Effector memory CD8-positive, alpha-beta T cell (primary cell): ENCODE results near the gene GPR107.
"Not testable (repeated sequence)": the region's sequence is repeated elsewhere in the genome, so short reads cannot be mapped to it uniquely, and the experiment has no call there.

ENCODE experiments used
- ATAC-seq: fragments of 150-1000 bp; cut with Tn5 transposase; replicated peaks from 2 replicates; pipeline ENCODE4 v1.10.0; 2021; ENCODE audit warnings: mild to moderate bottlenecking, moderate library complexity
- DNase-seq, 3 experiments: peaks; one replicate each; pipeline ENCODE4 v3.0.0; 2021
- H3K27ac Mint-ChIP-seq, 2 donors: one replicate each; pipeline ENCODE4 v1.8.0; 2022; ENCODE audit warnings: mild to moderate bottlenecking in 2 of 2, mixed read lengths in 2 of 2, moderate library complexity in 2 of 2
- H3K27me3 Mint-ChIP-seq, 2 donors: one replicate each; pipeline ENCODE4 v1.8.0; 2022; ENCODE audit warnings: mixed read lengths in 2 of 2
- H3K36me3 Mint-ChIP-seq: one replicate; pipeline ENCODE4 v1.8.0; 2022; ENCODE audit warnings: mild to moderate bottlenecking, moderate library complexity, mixed read lengths; ENCODE audit not compliant: insufficient read depth
- H3K4me1 Mint-ChIP-seq, 2 donors: one replicate each; pipeline ENCODE4 v1.8.0; 2022; ENCODE audit warnings: low read depth in 2 of 2, mixed read lengths in 2 of 2
- H3K4me3 Mint-ChIP-seq, 2 donors: one replicate each; pipeline ENCODE4 v1.8.0; 2022; ENCODE audit warnings: mild to moderate bottlenecking in 2 of 2, mixed read lengths in 2 of 2, moderate library complexity in 2 of 2
- H3K9me3 Mint-ChIP-seq, 2 donors: one replicate each; pipeline ENCODE4 v1.8.0; 2022; ENCODE audit warnings: mixed read lengths in 2 of 2

GPR107 gene

DNA sequence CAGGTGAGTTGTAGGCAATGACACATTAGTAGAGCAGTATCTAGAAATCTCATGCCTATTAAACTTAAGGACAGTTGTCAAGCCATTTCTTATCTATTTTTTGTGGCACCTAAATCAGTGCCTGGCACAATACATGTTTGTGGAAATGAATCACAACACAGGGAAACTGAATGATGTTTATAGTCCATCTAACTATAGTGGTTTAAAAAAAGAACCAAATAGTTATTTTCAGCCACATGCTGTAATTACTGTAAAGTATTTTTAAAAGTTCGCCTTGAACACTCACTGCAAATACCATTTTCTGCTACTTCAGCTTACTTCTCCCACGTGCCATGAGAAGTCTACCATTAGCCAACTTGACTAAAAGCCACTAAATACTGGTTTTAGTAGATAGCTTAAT lies 32.6 kb upstream of the GPR107 start:
- peak overlapping the region; percentile 87 to 96 for H3K27ac Mint-ChIP-seq
- H3K4me3 Mint-ChIP-seq: peak overlapping the region in 1 of 2 donors; percentile 52
- DNase-seq: no peak
- H3K9me3 Mint-ChIP-seq: no peaks in the 10 kb centered on the region
- no peaks in the 10 kb centered on the region for H3K27me3 Mint-ChIP-seq
- peaks cover 58 to 73% of the 10 kb centered on the region in 2 donors for H3K4me1 Mint-ChIP-seq
- H3K36me3 Mint-ChIP-seq: peaks cover 58% of the 10 kb centered on the region
- ATAC-seq: no peak

DNA sequence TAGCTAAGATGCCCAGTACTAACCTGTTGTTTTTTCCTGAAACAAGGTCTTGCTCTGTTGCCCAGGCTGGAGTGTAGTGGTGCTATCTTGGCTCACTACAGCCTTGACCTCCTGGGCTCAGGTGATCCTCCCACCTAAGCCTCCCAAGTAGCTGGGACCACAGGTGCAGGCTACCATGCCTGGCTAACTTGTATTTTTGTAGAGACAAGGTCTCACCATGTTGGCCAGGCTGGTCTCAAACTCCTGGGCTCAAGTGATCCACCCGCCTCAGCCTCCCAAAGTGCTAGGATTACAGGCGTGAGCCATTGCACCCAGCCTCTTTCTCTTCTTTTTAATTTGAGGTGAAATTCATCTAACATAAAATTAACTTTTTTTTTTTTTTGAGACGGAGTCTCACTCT lies 31.9 kb upstream of the GPR107 start:
- not testable (repeated sequence) for DNase-seq, H3K27me3 Mint-ChIP-seq, H3K9me3 Mint-ChIP-seq, ATAC-seq
- H3K4me1 Mint-ChIP-seq: peaks cover 57 to 75% of the 10 kb centered on the region in 2 donors
- H3K4me3 Mint-ChIP-seq: peak overlapping the region; percentile 52 to 69
- peak overlapping the region; percentile 87 to 96 for H3K27ac Mint-ChIP-seq
- peaks cover 58% of the 10 kb centered on the region for H3K36me3 Mint-ChIP-seq

DNA sequence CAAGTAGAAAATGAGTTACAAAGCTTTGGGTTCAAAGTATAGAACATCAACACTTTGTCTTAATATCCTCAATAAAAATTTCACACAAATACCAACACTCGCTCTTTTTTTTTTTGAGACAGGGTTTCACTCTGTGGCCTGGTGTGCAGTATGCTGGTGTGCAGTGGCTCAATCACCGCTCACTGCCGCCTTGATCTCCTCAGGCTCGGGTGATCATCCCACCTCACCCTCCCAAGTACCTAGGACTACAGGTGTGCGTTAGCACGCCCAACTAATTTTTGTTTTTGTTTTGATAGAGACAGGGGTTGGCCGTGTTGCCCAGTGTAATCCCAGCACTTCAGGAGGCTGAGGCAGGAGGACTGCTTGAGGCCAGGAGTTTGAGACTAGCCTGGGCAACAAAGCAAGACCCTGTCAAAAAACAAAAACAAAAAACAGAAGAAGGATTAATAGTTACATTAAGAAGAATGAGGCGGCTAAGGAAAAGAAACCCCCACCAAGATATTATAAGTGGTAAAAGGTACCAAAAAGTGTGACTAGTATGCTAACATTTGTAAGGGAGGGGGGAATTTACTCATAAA lies 31.1 kb upstream of the GPR107 start:
- ATAC-seq (peak; percentile 16), DNase-seq (no peak)
- Mint-ChIP-seq H3K36me3 (peaks cover 59% of the 10 kb centered on the region), H3K27me3 (no peaks in the 10 kb centered on the region), H3K9me3 (no peaks in the 10 kb centered on the region), H3K4me3 (peak overlapping the region; percentile 52 to 69), H3K27ac (peak overlapping the region; percentile 87 to 96), H3K4me1 (peaks cover 56 to 74% of the 10 kb centered on the region in 2 donors)

DNA sequence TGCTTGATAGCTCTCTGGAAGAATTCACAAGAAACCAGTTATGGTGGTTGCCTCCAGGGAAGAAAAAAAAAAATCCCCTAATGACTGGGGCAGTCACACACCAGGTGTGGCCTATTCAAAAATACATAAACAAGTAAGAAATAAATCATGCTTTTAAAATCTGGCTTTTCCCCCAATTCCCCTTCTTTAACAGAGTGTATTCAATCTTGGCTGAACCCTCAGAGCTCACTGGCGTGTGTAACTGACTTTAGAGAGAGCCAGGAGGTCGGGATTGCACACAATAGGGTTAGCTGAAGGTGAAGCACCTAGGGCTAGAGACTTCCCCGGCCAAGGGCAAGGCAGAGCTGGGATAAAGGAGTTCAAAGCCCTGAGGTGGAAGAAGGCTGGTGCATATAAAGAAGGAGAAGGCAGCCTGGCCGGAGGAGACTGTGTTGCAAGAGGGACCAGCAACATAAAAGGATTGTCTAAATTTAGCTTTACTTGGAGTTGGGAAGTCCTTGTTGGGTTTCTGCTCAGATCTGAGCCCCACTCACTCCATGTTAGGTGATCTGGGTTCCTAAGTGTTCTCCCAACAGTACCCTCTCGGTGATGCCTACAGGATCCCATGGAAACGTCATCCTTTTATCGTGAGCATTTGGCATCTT lies 30.4 kb upstream of the GPR107 start:
- Mint-ChIP-seq H3K4me3 (peak overlapping the region; percentile 52 to 69), H3K9me3 (no peaks in the 10 kb centered on the region), H3K27ac (peak overlapping the region; percentile 87 to 96), H3K27me3 (no peaks in the 10 kb centered on the region), H3K4me1 (peaks cover 59 to 81% of the 10 kb centered on the region in 2 donors), H3K36me3 (peaks cover 59% of the 10 kb centered on the region)
- DNase-seq: no peak
- ATAC-seq: peak; percentile 65

DNA sequence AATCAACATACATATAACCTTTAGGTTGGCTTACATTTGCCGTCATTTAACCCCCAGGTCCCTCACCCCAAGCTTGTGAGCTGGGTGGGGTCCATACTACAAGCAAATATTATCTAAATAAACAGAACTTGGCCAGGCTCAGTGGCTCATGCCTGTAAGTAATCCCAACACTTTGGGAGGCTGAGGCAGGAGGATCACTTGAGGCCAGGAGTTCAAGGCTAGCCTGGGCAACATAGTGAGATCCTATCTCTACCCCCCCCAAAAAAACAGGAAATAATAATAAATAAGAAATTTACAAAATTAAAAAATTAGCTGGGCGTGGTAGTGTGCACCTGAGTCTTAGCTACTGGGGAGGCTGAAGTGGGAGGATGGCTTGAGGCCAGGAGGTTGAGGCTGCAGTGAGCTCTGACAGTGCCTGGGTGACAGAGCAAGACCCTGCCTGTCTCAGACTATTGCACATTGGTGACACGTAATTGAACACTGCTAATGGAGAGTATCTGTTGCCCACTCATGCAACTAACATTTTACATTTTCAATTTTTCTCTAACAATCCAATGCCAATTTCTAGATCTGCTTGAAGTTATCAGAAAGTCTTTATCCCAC lies 29.6 kb upstream of the GPR107 start:
- H3K4me1 Mint-ChIP-seq: peaks cover 65 to 87% of the 10 kb centered on the region in 2 donors
- H3K27me3 Mint-ChIP-seq: no peaks in the 10 kb centered on the region
- peak overlapping the region; percentile 87 to 96 for H3K27ac Mint-ChIP-seq
- H3K9me3 Mint-ChIP-seq: no peaks in the 10 kb centered on the region
- H3K4me3 Mint-ChIP-seq: peak overlapping the region; percentile 52 to 69
- H3K36me3 Mint-ChIP-seq: peaks cover 59% of the 10 kb centered on the region
- no peak for ATAC-seq
- no peak for DNase-seq

DNA sequence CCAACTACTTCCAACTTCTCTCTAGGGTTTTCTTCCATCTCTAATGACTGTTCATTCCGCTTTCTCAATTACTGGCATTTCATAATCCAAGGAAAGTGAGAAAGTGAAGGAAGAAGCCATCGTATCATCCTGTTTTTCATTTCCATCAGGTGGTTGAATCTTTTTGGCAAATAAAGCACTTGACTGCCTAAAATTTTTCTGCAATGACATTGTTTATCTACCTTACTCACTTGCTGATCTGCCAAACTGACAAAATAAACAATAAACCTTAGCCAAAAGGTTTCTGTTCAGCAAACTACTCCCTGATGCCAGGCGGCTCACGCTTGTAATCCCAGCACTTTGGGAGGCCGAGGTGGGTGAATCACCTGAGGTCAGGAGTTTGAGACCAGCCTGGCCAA lies 29.1 kb upstream of the GPR107 start:
- peak overlapping the region; percentile 96 to 99 for H3K27ac Mint-ChIP-seq
- peaks cover 60% of the 10 kb centered on the region for H3K36me3 Mint-ChIP-seq
- H3K4me1 Mint-ChIP-seq: peaks cover 67 to 87% of the 10 kb centered on the region in 2 donors
- H3K27me3 Mint-ChIP-seq: no peaks in the 10 kb centered on the region
- ATAC-seq (no peak), DNase-seq (no peak)
- no peaks in the 10 kb centered on the region for H3K9me3 Mint-ChIP-seq
- H3K4me3 Mint-ChIP-seq: peak overlapping the region in 1 of 2 donors; percentile 12

DNA sequence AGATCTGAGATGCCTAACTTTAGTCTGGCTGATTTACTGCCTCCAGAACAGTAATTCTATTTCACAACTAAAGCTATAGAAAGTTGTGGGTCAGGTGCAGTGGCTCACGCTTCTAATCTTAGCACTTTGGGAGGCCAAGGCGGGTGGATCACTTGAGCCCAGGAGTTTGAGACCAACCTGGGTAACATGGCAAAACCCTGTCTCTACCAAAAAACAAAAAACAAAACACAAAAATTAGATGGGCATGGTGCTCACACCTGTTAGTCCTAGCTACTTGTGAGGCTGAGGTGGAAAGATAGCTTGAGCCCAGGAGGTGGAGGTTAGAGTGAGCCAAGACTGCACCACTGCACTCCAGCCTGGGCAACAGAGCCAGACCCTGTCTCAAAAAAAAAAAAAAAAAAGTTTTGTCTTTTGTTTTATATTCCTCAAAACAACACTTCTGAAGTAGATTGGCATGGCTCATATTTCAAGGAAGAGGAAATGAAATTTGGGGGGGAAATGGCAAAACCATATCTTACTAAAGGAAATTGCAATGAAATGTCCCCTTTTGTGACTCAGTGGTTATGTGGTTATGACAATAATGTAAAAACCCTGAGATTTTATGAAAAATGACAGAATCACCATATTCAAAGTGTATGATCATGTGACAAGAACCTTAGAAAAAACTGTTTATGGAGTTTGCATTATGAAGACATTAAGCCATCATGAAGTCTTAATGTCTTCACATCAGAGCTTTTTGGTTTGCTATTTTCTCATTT lies 26.9 kb upstream of the GPR107 start:
- ATAC-seq (no peak), DNase-seq (no peak)
- peaks cover 78 to 85% of the 10 kb centered on the region in 2 donors for H3K4me1 Mint-ChIP-seq
- H3K9me3 Mint-ChIP-seq: no peaks in the 10 kb centered on the region
- H3K27ac Mint-ChIP-seq: peak overlapping the region; percentile 96 to 99
- peaks cover 75% of the 10 kb centered on the region for H3K36me3 Mint-ChIP-seq
- H3K4me3 Mint-ChIP-seq: peak overlapping the region; percentile 61 to 68
- no peaks in the 10 kb centered on the region for H3K27me3 Mint-ChIP-seq

DNA sequence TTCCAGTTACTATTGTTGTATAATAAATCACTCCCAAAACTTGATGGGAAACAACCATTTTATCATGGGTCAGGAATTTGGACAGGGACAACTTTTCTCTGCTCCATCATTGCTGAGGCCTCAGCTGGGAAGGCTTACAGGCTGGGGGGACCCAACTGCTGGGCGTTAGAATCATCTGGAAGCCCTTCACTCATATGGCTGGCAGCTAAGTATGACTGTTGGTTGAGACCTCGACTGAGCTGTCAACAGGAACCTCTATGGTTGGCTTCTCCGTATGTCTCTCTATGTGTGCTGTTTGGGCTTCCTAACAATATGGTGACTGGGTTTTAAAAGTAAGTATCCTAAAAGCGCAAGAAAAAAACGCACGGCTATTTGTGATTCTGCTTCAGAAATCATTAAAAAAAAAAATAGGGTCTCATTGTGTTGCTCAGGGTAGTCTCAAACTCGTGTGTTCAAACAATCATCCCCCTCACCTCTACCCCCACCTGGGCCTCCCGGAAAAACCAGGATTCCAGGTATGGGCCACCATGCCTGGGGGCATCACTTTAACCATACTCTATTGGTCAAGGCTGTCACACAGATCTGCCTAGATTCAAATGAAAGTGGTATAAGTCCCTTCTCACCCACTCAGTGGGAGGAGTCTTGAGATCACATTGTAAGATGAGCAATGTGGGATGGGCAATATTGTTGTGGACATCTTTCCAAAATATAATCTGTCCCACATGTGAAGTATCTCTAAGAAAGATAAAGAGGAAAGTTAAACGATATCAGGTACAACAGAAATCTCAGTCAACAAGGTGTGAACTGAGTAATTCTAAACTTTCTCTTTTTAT lies 26.0 kb upstream of the GPR107 start:
- Mint-ChIP-seq H3K27ac (peak overlapping the region; percentile 99 to 100), H3K4me3 (peak overlapping the region; percentile 72 to 99), H3K36me3 (peaks cover 75% of the 10 kb centered on the region), H3K9me3 (no peaks in the 10 kb centered on the region), H3K4me1 (peaks cover 81 to 91% of the 10 kb centered on the region in 2 donors), H3K27me3 (no peaks in the 10 kb centered on the region)
- ATAC-seq: no peak
- no peak for DNase-seq

DNA sequence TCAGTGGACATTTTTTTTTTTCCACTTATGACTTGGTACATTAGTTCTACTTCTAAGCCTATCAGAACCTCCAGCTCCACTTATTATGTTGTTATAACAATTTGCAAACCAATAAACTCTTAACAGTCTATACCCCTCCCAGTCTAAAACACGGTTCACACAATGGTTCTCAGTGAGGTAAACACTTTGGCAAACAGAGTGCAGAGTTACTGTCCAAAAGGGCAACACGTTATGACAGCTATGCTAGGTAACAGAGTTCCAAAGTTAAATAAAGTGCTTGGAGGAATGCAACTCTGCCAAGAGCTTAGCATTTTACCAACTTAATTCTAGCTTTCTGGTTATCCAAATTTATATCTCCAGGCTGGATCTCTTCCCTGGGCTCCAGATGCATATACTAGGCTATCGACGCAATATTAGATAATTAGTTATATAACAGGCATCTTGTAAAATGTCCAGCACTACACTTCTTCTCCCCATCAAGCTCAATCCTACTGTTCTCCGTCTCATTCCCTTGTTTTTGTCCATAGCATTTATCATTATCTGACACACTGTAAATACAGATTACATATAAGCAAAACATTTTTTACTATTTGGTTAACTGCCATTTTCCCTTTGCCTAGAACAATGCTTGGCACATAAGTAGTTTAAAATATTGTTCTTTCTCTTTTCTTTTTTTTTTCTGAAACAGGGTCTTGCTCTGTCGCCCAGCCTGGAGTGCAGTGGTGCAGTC lies 25.0 kb upstream of the GPR107 start:
- no peaks in the 10 kb centered on the region for H3K9me3 Mint-ChIP-seq
- no peaks in the 10 kb centered on the region for H3K27me3 Mint-ChIP-seq
- H3K27ac Mint-ChIP-seq: peak overlapping the region; percentile 99 to 100
- peak overlapping the region; percentile 72 to 99 for H3K4me3 Mint-ChIP-seq
- H3K36me3 Mint-ChIP-seq: peaks cover 79% of the 10 kb centered on the region
- ATAC-seq (peak; percentile 44), DNase-seq (no peak)
- peaks cover 80 to 90% of the 10 kb centered on the region in 2 donors for H3K4me1 Mint-ChIP-seq

DNA sequence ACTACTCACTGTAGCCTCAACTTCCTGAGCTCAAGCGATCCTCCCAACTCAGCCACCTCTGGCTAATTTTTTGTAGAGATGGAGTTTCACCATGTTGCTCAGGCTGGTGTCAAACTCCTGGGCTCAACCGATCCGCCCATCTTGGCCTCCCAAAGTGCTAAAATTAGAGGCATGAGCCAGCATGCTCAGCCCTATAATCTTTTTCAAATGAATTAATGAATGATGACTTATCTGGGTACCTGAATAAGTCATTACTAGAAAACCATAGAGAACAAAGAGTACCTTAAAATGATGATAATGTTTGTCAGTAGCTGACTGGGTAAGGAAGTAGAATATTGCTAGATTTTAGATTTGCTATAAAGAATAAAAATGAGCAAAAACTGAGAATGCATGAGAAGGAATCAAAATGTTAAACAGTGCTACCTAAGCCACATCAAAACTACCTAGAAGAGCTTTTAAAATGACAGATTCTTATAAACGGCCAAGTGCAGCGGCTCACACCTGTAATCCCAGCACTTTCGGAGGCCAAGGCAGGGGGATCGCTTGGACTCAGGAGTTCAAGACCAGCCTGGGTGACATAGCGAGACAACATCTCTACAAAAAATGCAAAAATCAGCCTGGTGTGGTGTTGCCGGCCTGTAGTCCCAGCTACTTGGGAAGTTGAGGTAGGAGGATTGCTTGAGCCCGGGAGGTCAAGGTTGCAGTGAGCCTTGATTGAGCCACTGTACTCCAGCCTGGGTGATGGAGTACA lies 24.3 kb upstream of the GPR107 start:
- no peak for ATAC-seq
- H3K9me3 Mint-ChIP-seq: no peaks in the 10 kb centered on the region
- peaks cover 85% of the 10 kb centered on the region for H3K36me3 Mint-ChIP-seq
- H3K27me3 Mint-ChIP-seq: no peaks in the 10 kb centered on the region
- H3K27ac Mint-ChIP-seq: peak overlapping the region; percentile 99 to 100
- peaks cover 78 to 88% of the 10 kb centered on the region in 2 donors for H3K4me1 Mint-ChIP-seq
- no peak for DNase-seq
- H3K4me3 Mint-ChIP-seq: peak overlapping the region; percentile 72 to 99

DNA sequence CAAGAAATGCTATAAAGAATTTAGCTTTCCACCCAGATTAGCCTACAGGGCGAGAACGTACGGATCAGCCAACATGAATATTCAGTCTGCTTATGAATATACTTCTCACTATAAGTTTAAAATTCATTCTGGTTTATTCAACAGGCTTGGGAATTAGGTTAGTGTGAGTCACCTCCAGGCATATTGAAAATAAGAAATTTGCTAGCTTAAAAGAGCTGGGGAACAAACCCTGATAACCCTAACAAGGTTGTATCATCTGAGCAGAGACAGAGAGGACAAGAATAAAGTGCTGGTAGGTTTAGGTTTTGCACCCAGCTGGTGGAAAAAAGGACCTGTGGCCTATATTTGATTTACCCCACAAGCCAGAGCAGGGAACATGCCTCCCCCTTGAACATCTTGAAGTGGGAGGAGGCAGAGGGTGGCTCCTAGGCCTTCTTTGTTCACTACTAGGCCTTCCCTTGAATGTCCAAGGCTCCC lies 23.0 kb upstream of the GPR107 start:
- peaks cover 97% of the 10 kb centered on the region for H3K36me3 Mint-ChIP-seq

DNA sequence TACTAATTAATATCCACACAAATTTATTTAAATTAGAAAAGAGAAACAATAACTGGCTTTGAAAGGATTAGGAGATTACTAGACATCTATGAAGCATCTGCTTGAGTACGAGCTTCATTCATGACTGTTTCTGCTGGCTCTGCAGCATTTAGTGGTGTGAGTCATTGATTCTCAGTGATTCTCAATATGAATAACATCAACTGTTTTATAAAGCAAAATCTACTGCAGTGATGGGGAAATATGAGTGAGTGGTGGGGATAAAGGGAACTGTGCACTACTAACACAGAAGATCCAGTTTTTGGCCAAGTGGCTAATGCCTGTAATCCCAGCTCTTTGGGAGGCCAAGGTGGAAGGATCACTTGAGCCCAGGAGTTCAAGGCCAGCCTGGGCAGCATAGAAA lies 19.1 kb upstream of the GPR107 start:
- H3K9me3 Mint-ChIP-seq: no peaks in the 10 kb centered on the region
- peak overlapping the region; percentile 99 to 100 for H3K27ac Mint-ChIP-seq
- ATAC-seq: no peak
- H3K36me3 Mint-ChIP-seq: peaks cover 95% of the 10 kb centered on the region
- no peak for DNase-seq
- H3K4me3 Mint-ChIP-seq: peak overlapping the region; percentile 99 to 100
- H3K27me3 Mint-ChIP-seq: no peaks in the 10 kb centered on the region
- peaks cover 75 to 84% of the 10 kb centered on the region in 2 donors for H3K4me1 Mint-ChIP-seq

More for the DNA sequence above, 23.0 kb upstream of the GPR107 start:
- H3K27me3 Mint-ChIP-seq: no peaks in the 10 kb centered on the region
- no peaks in the 10 kb centered on the region for H3K9me3 Mint-ChIP-seq
- H3K27ac Mint-ChIP-seq: peak overlapping the region; percentile 99 to 100
- H3K4me1 Mint-ChIP-seq: peaks cover 82 to 90% of the 10 kb centered on the region in 2 donors
- peak overlapping the region; percentile 72 to 99 for H3K4me3 Mint-ChIP-seq
- ATAC-seq (peak; percentile 46), DNase-seq (no peak)
